Mesothelial cell of epicardium (in vitro differentiated cells): ENCODE results near the gene MIOX. TPM values are rescaled to one million over a fixed set of nuclear protein-coding genes. Genes with fewer than 3 reads are reported as not detected.
A peak's percentile ranks its signal among the peaks of the same experiment; 100 is the strongest.

ENCODE experiments used
- DNase-seq, 2 experiments: peaks; one replicate each; pipeline ENCODE4 v3.0.0; 2021; ENCODE audit warnings: low spot score in 2 of 2; ENCODE audit not compliant: unreplicated experiment in 2 of 2
- H3K27ac Mint-ChIP-seq: 2 replicates; pipeline ENCODE4 v1.8.0; 2021; ENCODE audit warnings: mixed read lengths
- H3K27me3 Mint-ChIP-seq: 2 replicates; pipeline ENCODE4 v1.8.0; 2021; ENCODE audit warnings: low read depth, mixed read lengths
- H3K36me3 Mint-ChIP-seq: 2 replicates; pipeline ENCODE4 v1.8.0; 2021; ENCODE audit warnings: mixed read lengths
- H3K4me1 Mint-ChIP-seq: 2 replicates; pipeline ENCODE4 v1.8.0; 2021; ENCODE audit warnings: mixed read lengths
- H3K4me3 Mint-ChIP-seq: 2 replicates; pipeline ENCODE4 v1.8.0; 2021; ENCODE audit warnings: mild to moderate bottlenecking, moderate library complexity, mixed read lengths
- H3K9me3 Mint-ChIP-seq: 2 replicates; pipeline ENCODE4 v1.8.0; 2021; ENCODE audit warnings: mixed read lengths
- CTCF ChIP-seq: fragments of 200-600 bp; sonication (generic); IDR thresholded peaks from one replicate; pipeline ENCODE4 v1.5.0; 2021; ENCODE audit warnings: antibody characterized with exemption; ENCODE audit not compliant: unreplicated experiment
- total RNA-seq: library from RNA; stranded (reverse); gene quantifications from 3 replicates; pipeline ENCODE4 v1.2.1, GENCODE V29; 2021

MIOX gene
- total RNA-seq, 1 donor from 2014 or later = 0.34 TPM

GRCh38 chr22:50452649-50453048, 34.0 kb upstream of the MIOX start:
- peak overlapping the region; percentile 27 for H3K27ac Mint-ChIP-seq
- no peak overlapping the region for H3K4me3 Mint-ChIP-seq
- H3K9me3 Mint-ChIP-seq = no peaks in the 10 kb centered on the region
- no peak for TF ChIP-seq CTCF
- DNase-seq = no peak
- H3K36me3 Mint-ChIP-seq = peaks cover 29% of the 10 kb centered on the region
- no peaks in the 10 kb centered on the region for H3K27me3 Mint-ChIP-seq
- no peaks in the 10 kb centered on the region for H3K4me1 Mint-ChIP-seq

GRCh38 chr22:50454556-50455075, 32.0 kb upstream of the MIOX start:
- H3K36me3 Mint-ChIP-seq = peaks cover 29% of the 10 kb centered on the region
- H3K27ac Mint-ChIP-seq = no peak overlapping the region
- no peak for DNase-seq
- no peaks in the 10 kb centered on the region for H3K27me3 Mint-ChIP-seq
- TF ChIP-seq CTCF = no peak
- H3K4me3 Mint-ChIP-seq = no peak overlapping the region
- no peaks in the 10 kb centered on the region for H3K4me1 Mint-ChIP-seq
- H3K9me3 Mint-ChIP-seq = no peaks in the 10 kb centered on the region

- Mint-ChIP-seq H3K36me3 (peaks cover 28% of the 10 kb centered on the region), H3K4me3 (no peak overlapping the region), H3K27me3 (no peaks in the 10 kb centered on the region), H3K27ac (no peak overlapping the region), H3K4me1 (no peaks in the 10 kb centered on the region), H3K9me3 (no peaks in the 10 kb centered on the region)
- no peak for DNase-seq
- no peak for TF ChIP-seq CTCF
Observed at GRCh38 chr22:50455201-50455600, 31.5 kb upstream of the MIOX start.

- Mint-ChIP-seq H3K4me1 (peaks cover 1% of the 10 kb centered on the region), H3K27ac (no peak overlapping the region), H3K9me3 (no peaks in the 10 kb centered on the region), H3K4me3 (no peak overlapping the region), H3K36me3 (peaks cover 30% of the 10 kb centered on the region), H3K27me3 (no peaks in the 10 kb centered on the region)
- TF ChIP-seq CTCF = no peak
- no peak for DNase-seq
Observed at GRCh38 chr22:50456026-50456425, 30.6 kb upstream of the MIOX start.

- no peak for DNase-seq
- no peak for TF ChIP-seq CTCF
- H3K36me3 Mint-ChIP-seq = peaks cover 25% of the 10 kb centered on the region
- H3K9me3 Mint-ChIP-seq = no peaks in the 10 kb centered on the region
- H3K4me3 Mint-ChIP-seq = no peak overlapping the region
- no peak overlapping the region for H3K27ac Mint-ChIP-seq
- H3K27me3 Mint-ChIP-seq = no peaks in the 10 kb centered on the region
- peaks cover 2% of the 10 kb centered on the region for H3K4me1 Mint-ChIP-seq
Observed at GRCh38 chr22:50456466-50457234, 30.0 kb upstream of the MIOX start.
